SK-N-MC (cell line): ENCODE results near the gene PDPK1.
"Not testable (repeated sequence)": the region's sequence is repeated elsewhere in the genome, so short reads cannot be mapped to it uniquely, and the experiment has no call there.

Experiments used
- EZH2 ChIP-seq: fragments of 200-600 bp; sonication (generic); IDR thresholded peaks from one replicate; pipeline ENCODE4 v1.6.1; 2017; ENCODE audit warnings: antibody characterized with exemption
- FOXP2 ChIP-seq: optimal IDR thresholded peaks from 2 replicates; pipeline ENCODE3; 2011; ENCODE audit warnings: mild to moderate bottlenecking, moderate library complexity; ENCODE audit not compliant: insufficient read depth; ENCODE audit errors: extremely low read length, control extremely low read depth
- POLR2AphosphoS5 ChIP-seq: IDR thresholded peaks from 2 replicates; pipeline ENCODE4 v1.6.1; 2012; ENCODE audit warnings: mild to moderate bottlenecking, low read depth, low read length, borderline replicate concordance

- not testable (repeated sequence) for TF ChIP-seq EZH2, POLR2AphosphoS5, FOXP2
These were observed 74.1 kb downstream of the PDPK1 start for GRCh38 chr16:2611877-2612276.
